Neural cell (in vitro differentiated cells): ENCODE data around the gene CIB1.

Experiments used
- CTCF ChIP-seq: fragments of 450-650 bp; IDR thresholded peaks from 2 replicates; pipeline ENCODE4 v1.5.1; 2014; ENCODE audit warnings: antibody characterized with exemption, mild to moderate bottlenecking, moderate library complexity; ENCODE audit not compliant: poor library complexity, severe bottlenecking
- EP300 ChIP-seq: fragments of 450-650 bp; conservative IDR thresholded peaks from 2 replicates; pipeline ENCODE4 v1.6.1; 2014; ENCODE audit warnings: antibody characterized with exemption, mild to moderate bottlenecking, moderate library complexity; ENCODE audit not compliant: poor library complexity, severe bottlenecking
- EZH2 ChIP-seq: fragments of 200-600, 300-800 bp; shearing (Covaris generic), sonication (generic); IDR thresholded peaks from 2 replicates; pipeline ENCODE4 v1.6.1; 2014; ENCODE audit warnings: antibody characterized with exemption, low read length, borderline replicate concordance, mild to moderate bottlenecking; ENCODE audit not compliant: insufficient read depth, poor library complexity, severe bottlenecking
- MXI1 ChIP-seq: fragments of 450-650 bp; conservative IDR thresholded peaks from 2 replicates; pipeline ENCODE4 v1.6.1; 2014; ENCODE audit warnings: antibody characterized with exemption, mild to moderate bottlenecking; ENCODE audit not compliant: poor library complexity, severe bottlenecking
- REST ChIP-seq: IDR thresholded peaks from 2 replicates; pipeline ENCODE4 v1.6.1; 2012; ENCODE audit warnings: borderline replicate concordance

GRCh38 chr15:90223441-90224165 lies 10.1 kb downstream of the CIB1 start:
- TF ChIP-seq CTCF (no peak), EZH2 (no peak), EP300 (no peak), MXI1 (no peak), REST (no peak)
